Inflammatory macrophage treated with lipopolysaccharide for 4 hours (primary cell): Measurements from ENCODE around the gene GAB2.
"Not testable (repeated sequence)": the region's sequence is repeated elsewhere in the genome, so short reads cannot be mapped to it uniquely, and the experiment has no call there.

Experiments
- DNase-seq: peaks from one replicate; pipeline ENCODE4 v3.0.0-alpha.2; 2020

Gene GAB2

GRCh38 chr11:78199653-78200015, 218.0 kb downstream of the GAB2 start:
- no peak for DNase-seq

DNA sequence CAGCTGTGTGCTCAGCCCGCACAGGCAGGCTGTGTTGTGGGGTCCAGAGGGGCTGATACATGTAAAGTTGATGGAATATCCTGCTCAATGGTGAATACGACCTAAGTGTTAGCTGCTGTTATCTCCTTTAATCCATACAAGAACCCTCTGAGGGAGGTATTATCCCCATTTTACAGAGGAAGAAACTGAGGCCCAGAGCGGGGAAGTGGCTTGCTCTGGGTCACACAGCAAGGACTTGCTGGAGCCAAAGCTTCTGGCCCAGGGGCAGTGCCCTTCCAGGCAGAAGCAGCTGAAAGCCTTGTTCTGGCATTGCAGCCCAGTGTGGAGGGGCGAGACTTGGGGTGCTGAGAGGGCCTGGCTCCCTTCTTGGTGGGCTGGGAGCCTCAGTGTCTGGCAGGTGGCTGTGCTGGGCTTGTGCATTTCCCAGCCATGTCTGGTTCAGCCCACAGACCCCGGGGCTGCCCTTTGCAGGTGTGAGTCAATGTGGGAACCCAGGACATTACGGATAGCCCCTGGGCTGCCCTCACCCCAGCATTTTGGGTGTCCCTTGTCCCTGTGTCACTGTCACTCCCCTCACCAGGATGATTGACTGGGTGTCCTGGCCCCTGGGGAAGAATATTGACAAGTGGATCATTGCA, 218.5 kb downstream of the GAB2 start:
- DNase-seq: no peak

DNA sequence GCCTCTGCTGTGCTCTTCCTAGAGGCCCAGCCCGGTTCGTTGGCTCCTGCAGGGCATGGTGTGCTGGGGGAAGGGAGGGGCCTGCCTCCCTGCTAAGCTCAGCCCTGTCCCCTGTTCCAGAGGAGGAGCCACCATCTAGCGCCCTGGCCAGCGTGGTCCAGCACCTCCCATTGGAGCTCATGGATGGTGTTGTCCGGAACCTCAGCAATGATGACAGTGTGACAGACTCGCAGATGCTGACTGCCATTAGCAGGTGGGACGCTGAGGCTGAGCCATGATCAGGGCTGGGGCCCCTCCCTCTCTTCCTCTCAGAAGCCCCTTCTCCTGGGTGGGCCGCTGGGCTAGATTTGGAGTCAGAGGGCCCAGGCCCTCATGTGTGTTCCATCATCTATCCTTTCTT, 219.8 kb downstream of the GAB2 start:
- DNase-seq: no peak

DNA sequence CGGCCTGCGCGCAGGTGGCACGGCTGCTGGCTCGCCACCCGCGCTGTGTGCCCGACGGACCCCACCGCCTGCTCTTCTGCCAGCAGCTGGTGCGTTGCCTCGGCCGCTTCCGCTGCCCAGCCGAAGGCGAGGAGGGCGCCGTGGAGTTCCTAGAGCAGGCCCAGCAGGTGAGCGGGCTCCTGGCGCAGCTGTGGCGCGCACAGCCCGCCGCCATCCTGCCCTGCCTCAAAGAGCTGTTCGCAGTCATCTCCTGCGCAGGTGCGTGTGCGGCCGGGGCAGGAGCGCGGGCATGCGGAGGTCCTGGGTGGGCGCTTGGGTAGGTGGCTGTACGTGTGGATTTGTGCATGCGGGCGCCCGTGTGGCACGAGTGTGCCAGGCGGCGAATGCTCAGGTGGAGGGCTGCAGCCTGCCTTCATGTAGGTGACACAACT, 220.9 kb downstream of the GAB2 start:
- no peak for DNase-seq

DNA sequence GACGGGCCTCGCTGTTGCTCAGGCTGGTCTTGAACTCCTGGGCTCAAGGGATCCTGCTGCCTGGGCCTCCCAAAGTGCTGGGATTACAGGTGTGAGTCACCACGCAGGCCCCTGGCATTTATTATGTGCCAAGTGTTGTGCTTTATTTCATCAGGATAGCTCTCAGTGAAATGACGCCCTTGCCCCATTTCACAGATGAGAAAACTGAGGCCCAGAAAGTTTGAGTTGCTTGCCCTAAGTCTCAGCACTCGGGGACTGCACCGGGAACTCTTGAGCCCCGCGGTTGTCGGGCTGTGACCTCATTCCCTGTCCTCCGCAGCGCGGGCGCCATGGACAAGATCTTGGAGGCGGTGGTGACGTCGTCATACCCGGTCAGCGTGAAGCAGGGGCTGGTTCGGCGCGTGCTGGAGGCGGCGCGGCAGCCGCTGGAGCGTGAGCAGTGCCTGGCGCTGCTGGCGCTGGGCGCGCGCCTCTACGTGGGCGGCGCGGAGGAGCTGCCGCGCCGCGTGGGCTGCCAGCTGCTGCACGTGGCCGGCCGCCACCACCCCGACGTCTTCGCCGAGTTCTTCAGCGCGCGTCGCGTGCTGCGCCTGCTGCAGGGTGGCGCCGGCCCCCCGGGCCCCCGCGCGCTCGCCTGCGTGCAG, 221.6 kb downstream of the GAB2 start:
- DNase-seq: no peak

- DNase-seq: no peak
These were observed 223.1 kb downstream of the GAB2 start for GRCh38 chr11:78194490-78194889.

GRCh38 chr11:78193806-78194205, 223.8 kb downstream of the GAB2 start:
- DNase-seq: no peak

DNA sequence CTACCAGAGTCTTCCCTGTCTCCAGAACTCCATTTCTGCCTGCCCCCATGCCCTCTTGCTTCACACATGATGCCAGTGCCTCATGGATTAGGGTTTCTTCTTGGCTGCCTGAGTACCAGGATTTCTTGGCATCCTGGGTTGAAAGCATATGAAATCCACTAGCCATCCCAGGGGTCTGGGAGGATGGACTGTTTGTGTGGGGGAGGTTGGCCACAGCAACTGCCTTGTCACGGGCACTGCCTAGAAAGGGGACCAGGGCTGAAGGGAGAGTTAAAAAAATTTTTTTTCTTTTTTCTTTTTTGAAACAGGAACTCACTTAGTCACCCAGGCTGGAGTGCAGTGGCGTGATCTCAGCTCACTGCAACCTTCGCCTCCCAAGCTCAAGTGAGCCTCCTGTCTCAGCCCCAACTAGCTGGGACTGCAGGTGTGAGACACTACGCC, 224.7 kb downstream of the GAB2 start:
- peak; percentile 69 for DNase-seq

GRCh38 chr11:78192223-78192719, 225.3 kb downstream of the GAB2 start:
- DNase-seq: peak; percentile 27

DNA sequence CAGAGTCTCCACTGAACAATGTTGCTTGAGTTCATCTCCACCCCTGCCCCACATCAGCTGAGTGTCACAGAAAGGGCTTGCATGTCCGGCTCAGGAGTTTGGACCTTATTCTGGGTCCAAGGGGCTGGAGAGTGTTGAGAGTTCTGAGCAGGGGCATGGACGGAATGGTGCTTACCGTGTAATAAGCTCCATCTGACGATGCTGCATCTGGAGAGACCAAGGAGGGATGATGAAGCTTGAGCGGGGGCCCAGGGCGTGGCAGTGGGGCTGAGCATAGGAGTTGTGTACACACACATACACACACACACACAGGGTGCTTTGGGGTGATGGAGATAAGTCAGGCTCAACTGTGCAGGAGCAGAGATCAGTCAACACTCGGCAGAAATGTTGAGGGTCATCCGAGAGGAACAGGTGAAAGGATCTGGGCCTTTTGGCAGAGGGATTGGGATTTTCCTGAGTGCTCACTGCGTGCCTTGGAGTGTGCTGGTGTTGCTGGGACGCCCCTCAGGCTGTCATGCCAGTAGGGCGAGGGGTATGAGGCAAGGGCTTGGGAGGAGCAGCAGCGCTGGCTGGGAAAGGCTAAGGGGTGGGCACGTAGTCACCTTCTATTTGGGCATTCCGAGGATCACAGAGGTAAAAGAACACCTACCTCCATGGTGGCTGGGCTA, 226.6 kb downstream of the GAB2 start:
- DNase-seq: no peak

DNA sequence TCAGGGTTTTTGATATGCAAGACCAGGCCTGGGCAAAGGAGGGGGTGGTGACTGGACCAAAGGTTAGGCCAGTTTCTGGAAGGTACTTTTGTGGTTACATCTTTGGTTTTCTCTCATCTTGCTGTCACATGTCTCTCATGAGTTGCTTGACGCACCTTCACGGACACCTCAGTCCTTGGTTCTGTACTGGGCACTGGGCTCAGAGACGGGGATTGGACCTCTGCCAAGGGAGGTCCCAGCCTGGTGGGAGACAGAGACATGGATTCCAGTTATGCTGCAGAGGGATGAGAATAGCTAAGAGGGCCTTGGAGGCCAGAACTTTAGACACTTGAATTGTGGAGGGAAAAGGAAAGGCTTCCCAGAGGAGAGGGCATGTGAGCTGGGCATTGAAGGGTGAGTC, 227.2 kb downstream of the GAB2 start:
- no peak for DNase-seq

DNA sequence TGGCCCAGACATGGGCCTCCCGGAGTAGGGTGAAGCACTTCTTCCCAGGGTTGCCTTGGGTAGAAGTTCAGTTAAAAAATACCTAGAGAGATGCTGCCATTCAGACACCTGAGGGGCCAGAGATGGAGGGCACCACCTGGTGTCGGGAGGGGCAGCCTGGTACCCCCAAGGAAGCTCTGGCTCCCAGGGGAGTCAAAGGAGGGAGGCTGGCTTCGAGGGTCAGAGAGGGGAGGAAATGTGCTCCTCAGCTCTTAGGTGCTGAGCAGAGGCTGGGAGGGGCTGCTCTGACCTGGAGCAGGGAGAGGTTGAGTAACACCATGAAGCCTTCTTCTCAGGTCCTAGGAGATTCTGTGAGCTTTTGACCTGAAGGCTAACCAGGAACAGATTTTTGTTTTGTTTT, 227.8 kb downstream of the GAB2 start:
- DNase-seq: no peak

DNA sequence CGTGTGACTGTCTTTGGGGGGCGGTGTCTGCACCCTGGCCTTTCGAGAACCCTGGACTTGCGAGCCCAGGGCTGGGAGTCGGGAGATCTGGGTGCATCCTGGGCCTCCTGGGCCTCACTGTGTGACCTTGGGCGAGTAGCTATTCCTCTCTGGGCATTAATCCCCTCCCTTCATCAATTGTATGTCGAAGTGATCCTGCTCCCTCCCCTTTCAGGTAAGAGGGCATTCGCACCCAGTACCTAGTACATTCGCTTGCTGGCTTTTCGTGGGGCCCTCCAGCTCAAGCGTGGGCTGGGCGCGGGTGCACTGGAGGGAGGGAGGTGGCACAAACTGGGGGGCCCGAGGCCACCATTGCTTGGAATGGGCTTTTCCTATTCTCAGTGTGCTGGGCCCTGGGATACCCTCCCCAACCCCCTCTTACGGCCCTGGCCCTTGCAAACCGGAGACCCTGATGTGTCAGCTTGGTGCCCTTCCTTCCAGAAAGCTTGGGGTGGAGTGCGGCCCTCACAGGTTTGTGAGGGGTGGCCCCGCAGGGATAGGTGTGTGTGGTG, 228.4 kb downstream of the GAB2 start:
- no peak for DNase-seq

GRCh38 chr11:78188286-78189173, 229.1 kb downstream of the GAB2 start, which contains the start of the genes KCTD21 and USP35:
KCTD21 (minus strand) TSS chr11:78188626; CDS start chr11:78174554, 14,072 bp downstream.
USP35 (plus strand) TSS chr11:78188919; CDS start chr11:78196246, 7,327 bp downstream.
- peak; percentile 98 for DNase-seq

DNA sequence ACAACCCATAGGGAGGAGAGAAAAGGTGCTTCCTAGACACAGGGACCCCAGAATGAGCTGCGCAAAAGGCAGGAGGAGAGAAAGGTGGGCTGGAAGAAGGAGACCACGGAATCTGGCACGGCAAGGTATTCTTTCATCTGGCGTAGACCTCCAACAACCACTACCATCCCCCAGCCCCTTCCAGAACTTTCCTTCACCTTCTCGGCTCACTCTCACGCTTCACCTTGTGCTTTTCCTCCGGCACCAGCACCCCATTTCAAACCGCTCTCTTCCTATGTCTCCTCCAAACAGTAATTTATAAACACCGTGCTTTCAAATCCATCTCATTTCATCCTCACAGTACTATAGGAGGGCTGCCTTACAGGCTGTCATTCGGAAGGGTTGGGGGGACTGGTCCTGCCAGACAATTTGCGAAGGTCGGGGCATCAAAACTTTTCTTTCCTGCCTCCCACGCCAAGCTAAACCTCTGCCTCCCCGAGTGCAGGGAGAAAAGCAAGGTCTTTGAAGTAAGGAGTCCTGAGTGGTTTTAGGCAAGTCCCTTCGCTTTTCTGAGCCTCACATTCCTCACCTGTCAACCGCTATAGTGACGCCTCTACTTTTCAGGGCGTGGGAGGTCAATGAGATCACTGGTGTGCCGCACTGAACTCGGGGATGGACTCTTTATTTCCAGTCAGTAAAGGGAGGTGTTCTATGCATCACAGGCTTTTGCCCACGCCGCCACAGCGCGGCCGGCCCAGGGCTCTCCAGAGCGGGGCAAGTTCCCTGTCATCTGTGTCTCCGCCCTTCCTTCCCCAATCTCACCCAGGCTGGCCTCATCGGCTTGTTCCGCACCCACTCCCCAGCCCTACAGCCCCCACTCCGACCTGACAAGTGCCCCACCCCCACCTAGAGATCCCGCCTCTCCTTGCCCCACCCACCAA, 230.0 kb downstream of the GAB2 start:
- peak; percentile 89 for DNase-seq

- peak; percentile 91 for DNase-seq
These were observed 236.4 kb downstream of the GAB2 start for GRCh38 chr11:78181185-78181584.

GRCh38 chr11:78180751-78181150, 236.9 kb downstream of the GAB2 start:
- peak; percentile 74 for DNase-seq

GRCh38 chr11:78179459-78180071, 238.1 kb downstream of the GAB2 start:
- DNase-seq: no peak

DNA sequence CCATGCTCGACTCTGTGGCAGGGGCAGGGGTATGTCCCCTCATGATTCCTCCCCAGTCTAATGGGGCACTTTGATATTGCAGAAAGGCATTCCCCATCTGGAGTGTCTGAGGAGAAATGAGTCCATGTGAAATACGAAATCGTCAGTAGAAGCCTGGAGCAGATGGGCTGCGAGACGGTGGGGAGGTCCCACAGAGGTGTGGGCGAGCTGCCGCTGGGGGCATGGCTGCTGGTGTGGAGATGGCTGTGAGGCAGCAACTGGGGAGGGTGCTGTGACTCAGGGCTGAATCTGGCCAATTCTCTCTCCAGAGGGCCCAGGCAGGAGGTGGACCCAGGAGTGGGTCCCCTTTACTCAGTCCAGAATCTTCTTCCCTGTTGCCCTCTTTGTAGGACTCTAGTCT, 240.4 kb downstream of the GAB2 start:
- DNase-seq: no peak

DNA sequence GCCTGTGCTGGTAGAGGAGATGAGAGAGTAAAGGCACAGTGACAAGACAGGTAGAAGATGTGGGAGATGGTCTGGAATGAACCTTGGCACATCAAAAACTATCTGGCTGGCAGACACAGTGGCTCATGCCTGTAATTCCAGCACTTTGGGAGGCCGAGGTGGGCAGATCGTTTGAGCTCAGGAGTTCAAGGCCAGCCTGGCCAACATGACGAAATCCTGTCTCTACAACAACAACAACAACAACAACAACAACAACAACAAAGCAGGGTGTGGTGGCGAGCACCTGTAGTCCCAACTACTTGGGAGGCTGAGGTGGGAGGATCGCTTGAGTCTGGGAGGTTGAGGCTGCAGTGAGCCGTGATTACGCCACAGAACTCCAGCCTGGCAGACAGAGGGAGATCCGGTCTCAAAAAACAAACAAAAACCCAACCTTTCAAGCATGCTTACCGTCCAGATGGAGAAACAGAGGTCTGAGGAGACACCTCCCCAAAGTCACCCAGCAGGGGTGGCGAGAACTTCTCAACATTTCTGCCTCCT, 240.9 kb downstream of the GAB2 start:
- no peak for DNase-seq

DNA sequence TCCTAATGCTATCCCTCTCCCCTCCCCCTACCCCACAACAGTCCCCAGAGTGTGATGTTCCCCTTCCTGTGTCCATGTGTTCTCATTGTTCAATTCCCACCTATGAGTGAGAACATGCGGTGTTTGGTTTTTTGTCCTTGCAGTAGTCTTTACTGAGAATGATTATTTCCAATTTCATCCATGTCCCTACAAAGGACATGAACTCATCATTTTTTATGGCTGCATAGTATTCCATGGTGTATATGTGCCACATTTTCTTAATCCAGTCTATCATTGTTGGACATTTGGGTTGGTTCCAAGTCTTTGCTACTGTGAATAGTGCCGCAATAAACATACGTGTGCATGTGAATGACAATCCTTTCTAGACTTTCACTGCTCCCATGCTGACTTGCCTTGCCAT, 241.8 kb downstream of the GAB2 start:
- not testable (repeated sequence) for DNase-seq
